WTC11 (cell line): Measurements from ENCODE around the gene LTBP3. TPM values are rescaled to one million over a fixed set of nuclear protein-coding genes. Genes with fewer than 3 reads are reported as not detected.
"Not testable (repeated sequence)": the region's sequence is repeated elsewhere in the genome, so short reads cannot be mapped to it uniquely, and the experiment has no call there.

Experiments used
- ATAC-seq: fragments of 200-7000 bp; cut with Tn5 transposase; 2 replicates; pipeline ENCODE4 v1.10.0; 2021; ENCODE audit warnings: mild to moderate bottlenecking, moderate library complexity
- CTCF ChIA-PET: fragments of 300-600 bp; sonication (Branson Sonifier 250); formaldehyde crosslinking; loops from one replicate; lab custom pipeline; 2021; ENCODE audit warnings: antibody characterized with exemption; lab: Charles Lee
- POLR2A ChIA-PET: fragments of 350-600 bp; sonication (Branson Sonifier 250); formaldehyde crosslinking; loops from one replicate; lab custom pipeline; 2021; ENCODE audit warnings: antibody characterized with exemption; lab: Charles Lee
- DNase-seq: peaks from one replicate; pipeline ENCODE4 v3.0.0; 2021; ENCODE audit warnings: low spot score
- H3K27ac Mint-ChIP-seq: 2 replicates; pipeline ENCODE4 v1.8.0; 2021; ENCODE audit warnings: mixed read lengths
- H3K27me3 Mint-ChIP-seq: 2 replicates; pipeline ENCODE4 v1.8.0; 2021; ENCODE audit warnings: low read depth, mild to moderate bottlenecking, moderate library complexity, mixed read lengths
- H3K36me3 Mint-ChIP-seq: 2 replicates; pipeline ENCODE4 v1.8.0; 2021; ENCODE audit warnings: mixed read lengths
- H3K4me1 Mint-ChIP-seq: 2 replicates; pipeline ENCODE4 v1.8.0; 2022; ENCODE audit warnings: mixed read lengths
- H3K4me3 Mint-ChIP-seq: 2 replicates; pipeline ENCODE4 v1.8.0; 2021; ENCODE audit warnings: mild to moderate bottlenecking, moderate library complexity, mixed read lengths
- H3K9me3 Mint-ChIP-seq: 2 replicates; pipeline ENCODE4 v1.8.0; 2021; ENCODE audit warnings: mixed read lengths
- AFF4 ChIP-seq: sonication (generic); formaldehyde crosslinking; IDR thresholded peaks from 2 replicates; pipeline ENCODE4 v1.8.1; 2023; ENCODE audit warnings: mild to moderate bottlenecking, missing genetic modification reagents, borderline replicate concordance
- CBFB ChIP-seq: sonication (generic); formaldehyde crosslinking; IDR thresholded peaks from 2 replicates; pipeline ENCODE4 v1.8.1; 2022; ENCODE audit warnings: mild to moderate bottlenecking, low read depth, missing genetic modification reagents
- CREB1 ChIP-seq: sonication (generic); formaldehyde crosslinking; IDR thresholded peaks from 2 replicates; pipeline ENCODE4 v1.8.0; 2023; ENCODE audit warnings: mild to moderate bottlenecking, missing genetic modification reagents
- CTCF ChIP-seq: fragments of 200-600 bp; IDR thresholded peaks from 2 replicates; pipeline ENCODE4 v1.8.0; 2022; ENCODE audit warnings: antibody characterized with exemption
- ETV6 ChIP-seq: sonication (generic); formaldehyde crosslinking; IDR thresholded peaks from 2 replicates; pipeline ENCODE4 v1.8.1; 2022; ENCODE audit warnings: mild to moderate bottlenecking, missing genetic modification reagents
- GABPB1 ChIP-seq: sonication (generic); formaldehyde crosslinking; IDR thresholded peaks from 2 replicates; pipeline ENCODE4 v1.8.1; 2023; ENCODE audit warnings: mild to moderate bottlenecking, missing genetic modification reagents
- HMGXB4 ChIP-seq: sonication (generic); formaldehyde crosslinking; IDR thresholded peaks from 2 replicates; pipeline ENCODE4 v1.8.1; 2023; ENCODE audit warnings: mild to moderate bottlenecking, moderate library complexity, missing genetic modification reagents
- IRF1 ChIP-seq: sonication (generic); formaldehyde crosslinking; IDR thresholded peaks from 2 replicates; pipeline ENCODE4 v1.8.0; 2023; ENCODE audit warnings: missing genetic modification reagents
- NFE2L1 ChIP-seq: sonication (generic); formaldehyde crosslinking; IDR thresholded peaks from 2 replicates; pipeline ENCODE4 v1.8.1; 2023; ENCODE audit warnings: missing genetic modification reagents
- PREB ChIP-seq: sonication (generic); formaldehyde crosslinking; IDR thresholded peaks from 2 replicates; pipeline ENCODE4 v1.8.1; 2022; ENCODE audit warnings: mild to moderate bottlenecking, missing genetic modification reagents, moderate library complexity, borderline replicate concordance
- STAT6 ChIP-seq: sonication (generic); formaldehyde crosslinking; conservative IDR thresholded peaks from 2 replicates; pipeline ENCODE4 v1.8.1; 2023; ENCODE audit warnings: mild to moderate bottlenecking, low read depth, missing genetic modification reagents, moderate library complexity
- TCF7 ChIP-seq: sonication (generic); formaldehyde crosslinking; IDR thresholded peaks from 2 replicates; pipeline ENCODE4 v1.8.0; 2022; ENCODE audit warnings: mild to moderate bottlenecking, low read depth, missing genetic modification reagents, moderate library complexity
- ZBTB21 ChIP-seq: sonication (generic); formaldehyde crosslinking; IDR thresholded peaks from 2 replicates; pipeline ENCODE4 v1.8.1; 2023; ENCODE audit warnings: mild to moderate bottlenecking, missing genetic modification reagents, borderline replicate concordance
- ZNF263 ChIP-seq: sonication (generic); formaldehyde crosslinking; IDR thresholded peaks from 2 replicates; pipeline ENCODE4 v1.8.1; 2022; ENCODE audit warnings: low read depth, mild to moderate bottlenecking, moderate library complexity, missing genetic modification reagents
- ZNF396 ChIP-seq: fragments of 250-450 bp; sonication (Bioruptor Pico); IDR thresholded peaks from 2 replicates; pipeline ENCODE4 v1.8.0; 2021; ENCODE audit warnings: mild to moderate bottlenecking, moderate library complexity, borderline replicate concordance
- ZNF425 ChIP-seq: fragments of 250-450 bp; sonication (Bioruptor Pico); conservative IDR thresholded peaks from 2 replicates; pipeline ENCODE4 v1.9.0; 2021; ENCODE audit warnings: mild to moderate bottlenecking
- total RNA-seq: library from RNA; stranded (reverse); gene quantifications from 3 replicates; pipeline ENCODE4 v1.2.3, GENCODE V29; 2021

The LTBP3 gene
- total RNA-seq, 1 experiment from 2014 or later, result 20.7 TPM

GRCh38 chr11:65516135-65516968 lies 41.8 kb downstream of the LTBP3 start:
- CTCF ChIA-PET, result interaction anchor here (0.6 to 1.9 kb wide), 5 partner anchors 24 to 242 kb away, joined by 3 to 5 read pairs (median 4); no protein-coding TSS in a partner anchor
- TF ChIP-seq ZNF263 (CRISPR knock-in tag) (no peak), CBFB (CRISPR knock-in tag) (no peak), AFF4 (no peak), IRF1 (CRISPR knock-in tag) (no peak), ZBTB21 (CRISPR knock-in tag) (no peak), PREB (CRISPR knock-in tag) (no peak), NFE2L1 (CRISPR knock-in tag) (no peak), STAT6 (CRISPR knock-in tag) (no peak), ZNF425 (CRISPR knock-in tag) (no peak), GABPB1 (CRISPR knock-in tag) (no peak), ZNF396 (CRISPR knock-in tag) (no peak), HMGXB4 (CRISPR knock-in tag) (no peak), ETV6 (CRISPR knock-in tag) (no peak), CTCF (no peak), CREB1 (CRISPR knock-in tag) (no peak), TCF7 (CRISPR knock-in tag) (no peak)
- no peaks in the 10 kb centered on the region for H3K4me1 Mint-ChIP-seq
- H3K4me3 Mint-ChIP-seq, result no peak overlapping the region
- H3K36me3 Mint-ChIP-seq, result no peaks in the 10 kb centered on the region
- H3K9me3 Mint-ChIP-seq, result peaks cover 3% of the 10 kb centered on the region
- POLR2A ChIA-PET, result interaction anchor here (1.1 kb wide), 1 partner anchor 8 kb away, joined by 3 read pairs; no protein-coding TSS in a partner anchor
- no peak overlapping the region for H3K27ac Mint-ChIP-seq
- DNase-seq (no peak), ATAC-seq (no peak)
- peaks cover 2% of the 10 kb centered on the region; the same call in 1 of the 2 replicates for H3K27me3 Mint-ChIP-seq

- H3K4me3 Mint-ChIP-seq, ATAC-seq, H3K27me3 Mint-ChIP-seq, CTCF ChIA-PET, H3K36me3 Mint-ChIP-seq, DNase-seq, H3K9me3 Mint-ChIP-seq, H3K27ac Mint-ChIP-seq: not testable (repeated sequence)
- peaks cover 12% of the 10 kb centered on the region for H3K4me1 Mint-ChIP-seq
- POLR2A ChIA-PET, result interaction anchor here (0.7 kb wide), 1 partner anchor 25 kb away, joined by 7 read pairs; no protein-coding TSS in a partner anchor
Measured at GRCh38 chr11:65512311-65512710, 45.8 kb downstream of the LTBP3 start.
